ENCODE measurements around the gene LY6G6C. TPM values are rescaled to one million over a fixed set of nuclear protein-coding genes. Genes with fewer than 3 reads are reported as not detected.

LY6G6C gene
- total RNA-seq, 3 donors from 2014 or later = not detected

DNA sequence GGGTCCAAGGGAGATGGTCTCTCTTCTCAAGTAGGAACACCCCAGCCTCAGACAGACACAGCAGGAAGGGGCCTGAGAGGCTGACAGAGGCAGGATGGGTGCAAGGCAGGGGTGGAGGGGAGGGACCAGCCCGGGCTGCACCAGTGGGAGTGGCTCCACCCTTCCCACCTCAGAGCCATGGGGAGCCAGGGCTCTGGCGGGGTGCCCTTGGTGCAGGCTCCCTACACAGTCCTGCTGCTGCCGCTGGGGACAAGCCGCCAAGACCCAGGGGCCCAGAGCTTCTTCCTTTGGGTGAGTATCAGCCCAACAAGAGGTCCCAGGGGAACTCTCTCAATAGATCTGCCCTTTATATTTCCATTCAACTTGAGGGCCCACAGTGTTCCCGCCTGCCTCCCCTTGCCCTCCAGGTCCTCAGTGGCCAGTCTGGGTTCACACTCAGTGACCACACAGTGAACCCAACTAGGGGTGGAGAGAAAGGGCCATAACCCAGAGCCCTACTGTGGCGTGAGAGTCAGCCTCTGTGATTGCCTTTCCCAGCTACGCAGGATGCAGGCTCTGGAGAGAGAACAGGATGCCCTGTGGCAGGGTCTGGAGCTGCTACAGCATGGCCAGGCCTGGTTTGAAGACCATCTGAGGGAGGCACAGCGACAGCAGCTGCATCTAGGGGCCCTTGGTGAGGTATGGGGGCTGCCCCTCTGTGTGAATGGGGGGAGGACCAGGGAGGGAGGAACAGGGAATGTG lies 41.5 kb upstream of the LY6G6C start:
- H3K4me3 ChIP-seq = no peak overlapping the region
- no peak for DNase-seq (ENCODE audit: low spot score in 2 of 2)
- TF ChIP-seq, protein P1, sequence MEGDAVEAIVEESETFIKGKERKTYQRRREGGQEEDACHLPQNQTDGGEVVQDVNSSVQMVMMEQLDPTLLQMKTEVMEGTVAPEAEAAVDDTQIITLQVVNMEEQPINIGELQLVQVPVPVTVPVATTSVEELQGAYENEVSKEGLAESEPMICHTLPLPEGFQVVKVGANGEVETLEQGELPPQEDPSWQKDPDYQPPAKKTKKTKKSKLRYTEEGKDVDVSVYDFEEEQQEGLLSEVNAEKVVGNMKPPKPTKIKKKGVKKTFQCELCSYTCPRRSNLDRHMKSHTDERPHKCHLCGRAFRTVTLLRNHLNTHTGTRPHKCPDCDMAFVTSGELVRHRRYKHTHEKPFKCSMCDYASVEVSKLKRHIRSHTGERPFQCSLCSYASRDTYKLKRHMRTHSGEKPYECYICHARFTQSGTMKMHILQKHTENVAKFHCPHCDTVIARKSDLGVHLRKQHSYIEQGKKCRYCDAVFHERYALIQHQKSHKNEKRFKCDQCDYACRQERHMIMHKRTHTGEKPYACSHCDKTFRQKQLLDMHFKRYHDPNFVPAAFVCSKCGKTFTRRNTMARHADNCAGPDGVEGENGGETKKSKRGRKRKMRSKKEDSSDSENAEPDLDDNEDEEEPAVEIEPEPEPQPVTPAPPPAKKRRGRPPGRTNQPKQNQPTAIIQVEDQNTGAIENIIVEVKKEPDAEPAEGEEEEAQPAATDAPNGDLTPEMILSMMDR (IDR thresholded peaks at IDR 0.05) = no peak
- TF ChIP-seq POLR2AphosphoS5 (IDR thresholded peaks at IDR 0.05) = no peak
- no peaks in the 10 kb centered on the region for H3K4me1 ChIP-seq
- no peaks in the 10 kb centered on the region for H3K27me3 ChIP-seq
- H3K27ac ChIP-seq = peak overlapping the region; percentile 10 to 21
- H3K36me3 ChIP-seq = no peaks in the 10 kb centered on the region
- H3K9me3 ChIP-seq = no peaks in the 10 kb centered on the region
- intact Hi-C loops (cut with DNase I; ENCODE audit: low total_unique reads) = loop anchor here (10.0 kb wide), 1 partner anchor 58 kb away; the partner anchor contains the start of genes ABHD16A and LY6G6F

DNA sequence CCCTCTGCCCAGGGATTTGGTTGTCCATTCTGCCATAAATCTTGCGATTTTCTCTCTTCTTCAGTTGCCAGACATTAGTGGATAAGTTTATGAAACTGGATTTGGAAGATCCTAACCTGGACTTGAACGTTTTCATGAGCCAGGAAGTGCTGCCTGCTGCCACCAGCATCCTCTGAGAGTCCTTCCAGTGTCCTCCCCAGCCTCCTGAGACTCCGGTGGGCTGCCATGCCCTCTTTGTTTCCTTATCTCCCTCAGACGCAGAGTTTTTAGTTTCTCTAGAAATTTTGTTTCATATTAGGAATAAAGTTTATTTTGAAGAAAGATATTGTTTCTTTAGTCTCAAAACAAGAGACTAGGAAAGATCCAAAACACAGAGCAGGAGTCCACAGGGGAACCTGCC lies 40.8 kb upstream of the LY6G6C start, which contains the start of gene SAPCD1:
Gene SAPCD1 (plus strand): TSS at position 301 of the 400 bp plus-strand sequence. CDS start 399 bp downstream, outside the sequence.
- peak within 1 kb of the TSS; percentile 10 to 21 for H3K27ac ChIP-seq

DNA sequence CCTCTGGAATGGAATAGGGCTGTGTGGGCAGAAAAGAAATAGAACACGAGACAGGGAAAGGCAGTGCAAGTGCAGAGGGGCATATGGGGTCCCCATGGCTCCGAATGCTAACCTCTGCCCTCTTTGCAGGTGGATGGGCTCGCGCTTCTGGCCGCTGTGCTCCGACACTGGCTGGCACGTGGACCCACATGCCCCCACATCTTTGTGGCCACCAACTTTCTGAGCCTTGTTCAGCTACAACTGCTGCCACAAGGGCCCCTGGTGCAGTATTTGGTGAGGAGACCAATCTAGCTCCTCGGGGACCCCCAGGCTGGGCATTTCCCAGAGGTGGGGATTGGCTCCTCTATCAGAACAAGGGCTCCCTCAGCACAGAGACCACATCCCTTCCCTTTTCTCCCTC lies 39.8 kb upstream of the LY6G6C start:
- no peak for DNase-seq (ENCODE audit: low spot score in 2 of 2)
- TF ChIP-seq POLR2AphosphoS5 (IDR thresholded peaks at IDR 0.05) = no peak
- no peak for TF ChIP-seq POLR2A (IDR thresholded peaks at IDR 0.05)
- TF ChIP-seq, protein P1 (IDR thresholded peaks at IDR 0.05) = no peak
- Histone ChIP-seq H3K27ac (no peak overlapping the region), H3K4me1 (no peaks in the 10 kb centered on the region), H3K27me3 (no peaks in the 10 kb centered on the region), H3K4me3 (no peak overlapping the region), H3K36me3 (no peaks in the 10 kb centered on the region), H3K9me3 (no peaks in the 10 kb centered on the region)
- intact Hi-C loops (cut with DNase I; ENCODE audit: low total_unique reads) = loop anchor here (10.0 kb wide), 1 partner anchor 57 kb away; the partner anchor contains the start of genes ABHD16A and LY6G6F

More for the DNA sequence above, 40.8 kb upstream of the LY6G6C start, which contains the start of gene SAPCD1:
- Histone ChIP-seq H3K4me3 (no peak within 1 kb of the TSS), H3K27me3 (no peaks in the 10 kb centered on the region), H3K9me3 (no peaks in the 10 kb centered on the region), H3K4me1 (no peaks in the 10 kb centered on the region), H3K36me3 (no peaks in the 10 kb centered on the region)
- TF ChIP-seq POLR2AphosphoS5 (IDR thresholded peaks at IDR 0.05) (no peak), POLR2A (IDR thresholded peaks at IDR 0.05) (no peak)
- TF ChIP-seq, protein P1 (IDR thresholded peaks at IDR 0.05) = no peak
- DNase-seq (ENCODE audit: low spot score in 2 of 2) = no peak
- intact Hi-C loops (cut with DNase I; ENCODE audit: low total_unique reads) = loop anchor here (10.0 kb wide), 1 partner anchor 58 kb away; the partner anchor contains the start of genes ABHD16A and LY6G6F

DNA sequence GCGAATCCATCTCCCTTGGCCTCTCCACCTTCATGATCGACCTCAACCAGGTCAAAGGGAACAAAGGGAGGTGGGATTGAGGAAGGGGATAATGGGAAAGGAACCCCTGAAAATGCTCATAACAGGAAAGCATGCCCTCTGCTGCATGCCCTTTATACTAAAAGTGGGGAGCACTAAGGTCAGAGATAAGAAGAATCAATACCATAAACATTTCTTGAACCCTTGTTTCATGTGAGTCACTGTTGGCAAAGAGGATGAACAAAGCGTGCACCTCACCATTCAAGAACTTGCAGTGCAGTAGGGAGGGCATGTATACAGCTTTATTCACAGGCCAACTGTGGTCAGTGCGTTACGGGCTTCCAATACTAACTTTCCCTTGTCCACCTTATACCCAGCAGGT lies 39.2 kb upstream of the LY6G6C start:
- TF ChIP-seq POLR2A (IDR thresholded peaks at IDR 0.05) (no peak), POLR2AphosphoS5 (IDR thresholded peaks at IDR 0.05) (no peak)
- TF ChIP-seq, protein P1 (IDR thresholded peaks at IDR 0.05) = no peak
- Histone ChIP-seq H3K36me3 (no peaks in the 10 kb centered on the region), H3K9me3 (no peaks in the 10 kb centered on the region), H3K27me3 (no peaks in the 10 kb centered on the region), H3K4me3 (no peak overlapping the region), H3K27ac (no peak overlapping the region), H3K4me1 (no peaks in the 10 kb centered on the region)
- intact Hi-C loops (cut with DNase I; ENCODE audit: low total_unique reads) = loop anchor here (10.0 kb wide), 1 partner anchor 56 kb away; the partner anchor contains the start of genes ABHD16A and LY6G6F
- no peak for DNase-seq (ENCODE audit: low spot score in 2 of 2)

DNA sequence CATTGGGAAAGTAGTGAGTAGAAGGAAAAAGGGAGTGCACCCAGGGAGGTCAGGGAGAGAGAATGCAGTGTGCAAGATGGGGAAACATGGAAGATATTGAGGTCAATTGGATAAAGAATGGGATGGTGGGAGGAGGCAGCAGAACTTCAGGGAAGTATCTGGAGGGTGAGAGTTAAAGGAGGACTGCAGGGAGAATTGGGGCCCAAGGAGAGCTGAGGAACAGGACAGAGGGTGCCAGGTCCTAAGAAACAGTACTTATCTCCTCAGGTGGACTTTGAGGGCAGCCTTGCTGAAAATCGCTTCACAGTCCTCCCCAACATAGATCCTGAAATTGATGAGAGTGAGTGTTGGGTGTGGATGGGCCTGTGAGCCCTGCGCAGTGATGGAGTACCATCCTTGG lies 36.7 kb upstream of the LY6G6C start:
- Histone ChIP-seq H3K36me3 (no peaks in the 10 kb centered on the region), H3K4me1 (no peaks in the 10 kb centered on the region), H3K9me3 (no peaks in the 10 kb centered on the region), H3K4me3 (no peak overlapping the region), H3K27ac (no peak overlapping the region), H3K27me3 (no peaks in the 10 kb centered on the region)
- no peak for DNase-seq (ENCODE audit: low spot score in 2 of 2)
- TF ChIP-seq POLR2AphosphoS5 (IDR thresholded peaks at IDR 0.05) (no peak), POLR2A (IDR thresholded peaks at IDR 0.05) (no peak)
- TF ChIP-seq, protein P1 (IDR thresholded peaks at IDR 0.05) = no peak
- intact Hi-C loops (cut with DNase I; ENCODE audit: low total_unique reads) = no loop called here

Measured in breast epithelium (tissue), 4 donors.